OCI-LY3 (cell line): ENCODE results near the gene VWA1.
"Not testable (repeated sequence)": the region's sequence is repeated elsewhere in the genome, so short reads cannot be mapped to it uniquely, and the experiment has no call there.

Experiments
- H2AFZ ChIP-seq: fragments of 200-600, 300-600 bp; shearing (Covaris generic); 2 replicates; pipeline ENCODE4 v1.6.0; 2014; ENCODE audit warnings: antibody characterized with exemption, low read depth, low read length
- H3K27ac ChIP-seq: fragments of 200-600, 300-600 bp; sonication (generic); 2 replicates; pipeline ENCODE4 v1.5.1; 2014; ENCODE audit warnings: mild to moderate bottlenecking, low read length, moderate library complexity, mixed read lengths
- H3K27me3 ChIP-seq: fragments of 200-600, 300-600 bp; sonication (generic); 2 replicates; pipeline ENCODE4 v1.6.1; 2014; ENCODE audit warnings: low read depth, low read length, mixed read lengths
- H3K36me3 ChIP-seq: fragments of 200-600, 300-600 bp; sonication (generic); replicated peaks from 2 replicates; pipeline ENCODE3; 2014; ENCODE audit warnings: low read depth, low read length, mixed read lengths
- H3K4me1 ChIP-seq: fragments of 300-600, 200-600 bp; sonication (generic); 2 replicates; pipeline ENCODE4 v1.6.1; 2014; ENCODE audit warnings: low read length, mixed read lengths
- H3K4me2 ChIP-seq: fragments of 200-600, 300-600 bp; sonication (generic); 2 replicates; pipeline ENCODE4 v1.6.1; 2014; ENCODE audit warnings: low read length, mixed read lengths
- H3K4me3 ChIP-seq: fragments of 300-600, 200-600 bp; sonication (generic); 2 replicates; pipeline ENCODE4 v1.5.1; 2014; ENCODE audit warnings: antibody characterized with exemption, mild to moderate bottlenecking, low read length, moderate library complexity
- H3K79me2 ChIP-seq: fragments of 300-600, 200-600 bp; shearing (Covaris generic); 2 replicates; pipeline ENCODE4 v1.6.1; 2014; ENCODE audit warnings: mild to moderate bottlenecking, low read length, mixed read lengths
- H3K9ac ChIP-seq: fragments of 300-600, 200-600 bp; shearing (Covaris generic); 2 replicates; pipeline ENCODE4 v1.6.0; 2014; ENCODE audit warnings: mild to moderate bottlenecking, low read length, moderate library complexity
- H3K9me3 ChIP-seq: fragments of 200-600, 300-600 bp; shearing (Covaris generic); 2 replicates; pipeline ENCODE4 v1.6.1; 2014; ENCODE audit warnings: low read length, mixed read lengths; ENCODE audit not compliant: insufficient read depth
- H4K20me1 ChIP-seq: fragments of 200-600, 300-600 bp; sonication (generic); 2 replicates; pipeline ENCODE4 v1.6.1; 2016; ENCODE audit warnings: low read length, mixed read lengths; ENCODE audit not compliant: insufficient read depth
- CTCF ChIP-seq: fragments of 200-600, 300-600 bp; sonication (generic); IDR thresholded peaks from 2 replicates; pipeline ENCODE4 v1.5.1; 2014; ENCODE audit warnings: antibody characterized with exemption, low read length, low read depth
- EZH2phosphoT487 ChIP-seq: fragments of 200-600 bp; shearing (Covaris generic); IDR thresholded peaks from 2 replicates; pipeline ENCODE4 v1.6.1; 2018; ENCODE audit warnings: antibody characterized with exemption, mixed run types, low read depth

VWA1 gene

GRCh38 chr1:1477206-1477605, 41.7 kb downstream of the VWA1 start:
- Histone ChIP-seq H3K9me3 (no peaks in the 10 kb centered on the region), H3K27me3 (no peaks in the 10 kb centered on the region), H3K4me2 (no peak overlapping the region), H3K9ac (no peak overlapping the region), H4K20me1 (no peaks in the 10 kb centered on the region), H2AFZ (no peak overlapping the region), H3K36me3 (peaks cover 11% of the 10 kb centered on the region), H3K79me2 (peaks cover 51% of the 10 kb centered on the region), H3K4me3 (no peak overlapping the region), H3K27ac (no peak overlapping the region), H3K4me1 (no peaks in the 10 kb centered on the region)
- no peak for TF ChIP-seq EZH2phosphoT487
- no peak for TF ChIP-seq CTCF

GRCh38 chr1:1479547-1480487, 44.3 kb downstream of the VWA1 start:
- Histone ChIP-seq H3K36me3 (peaks cover 8% of the 10 kb centered on the region), H3K9ac (no peak overlapping the region), H3K27ac (no peak overlapping the region), H3K27me3 (no peaks in the 10 kb centered on the region), H3K4me1 (no peaks in the 10 kb centered on the region), H2AFZ (no peak overlapping the region), H3K4me2 (no peak overlapping the region), H4K20me1 (no peaks in the 10 kb centered on the region), H3K4me3 (no peak overlapping the region), H3K9me3 (no peaks in the 10 kb centered on the region), H3K79me2 (peaks cover 25% of the 10 kb centered on the region)
- TF ChIP-seq EZH2phosphoT487, result no peak

GRCh38 chr1:1480488-1480867, 45.0 kb downstream of the VWA1 start:
- H3K79me2 ChIP-seq, result peaks cover 19% of the 10 kb centered on the region
- not testable (repeated sequence) for H3K4me2 ChIP-seq, H2AFZ ChIP-seq, H3K36me3 ChIP-seq, H3K4me1 ChIP-seq, H3K9ac ChIP-seq, H3K27ac ChIP-seq, H3K9me3 ChIP-seq, H3K4me3 ChIP-seq, H3K27me3 ChIP-seq, H4K20me1 ChIP-seq

- H3K4me1 ChIP-seq, H4K20me1 ChIP-seq, H3K27me3 ChIP-seq, H3K4me2 ChIP-seq, H3K79me2 ChIP-seq, H3K4me3 ChIP-seq, H3K27ac ChIP-seq, H3K9ac ChIP-seq, H3K9me3 ChIP-seq, H2AFZ ChIP-seq, H3K36me3 ChIP-seq: not testable (repeated sequence)
Observed at GRCh38 chr1:1481811-1482210, 46.3 kb downstream of the VWA1 start.

- Histone ChIP-seq H3K9ac (no peak overlapping the region), H4K20me1 (no peaks in the 10 kb centered on the region)
Observed at GRCh38 chr1:1482856-1483255, 47.4 kb downstream of the VWA1 start.

More at GRCh38 chr1:1482856-1483255, 47.4 kb downstream of the VWA1 start:
- Histone ChIP-seq H3K27me3 (no peaks in the 10 kb centered on the region), H3K79me2 (no peaks in the 10 kb centered on the region; the same call in 1 of the 2 replicates), H3K9me3 (no peaks in the 10 kb centered on the region), H3K4me2 (no peak overlapping the region), H2AFZ (no peak overlapping the region), H3K4me1 (no peaks in the 10 kb centered on the region), H3K27ac (no peak overlapping the region), H3K4me3 (no peak overlapping the region), H3K36me3 (peaks cover 8% of the 10 kb centered on the region)
- TF ChIP-seq EZH2phosphoT487, result no peak
- no peak for TF ChIP-seq CTCF
